MM.1S (cell line): ENCODE results near the gene CBFA2T2.

Source experiments
- DNase-seq: peaks from one replicate; pipeline ENCODE4 v3.0.0-alpha.2; 2015
- H2AFZ ChIP-seq: fragments of 300-600 bp; sonication (generic); 2 replicates; pipeline ENCODE4 v1.6.0; 2016; ENCODE audit warnings: antibody characterized with exemption, low read length
- H3F3A ChIP-seq: fragments of 300-600 bp; sonication (generic); 2 replicates; pipeline ENCODE4 v1.6.1; 2016; ENCODE audit warnings: mild to moderate bottlenecking, antibody characterized with exemption, low read length, moderate library complexity, mixed read lengths; ENCODE audit not compliant: insufficient read depth
- H3K27ac ChIP-seq: fragments of 300-600 bp; sonication (generic); 2 replicates; pipeline ENCODE4 v1.5.1; 2016; ENCODE audit warnings: mild to moderate bottlenecking, low read length
- H3K27me3 ChIP-seq: fragments of 300-600 bp; sonication (generic); replicated peaks from 2 replicates; pipeline ENCODE4 v1.6.0; 2016; ENCODE audit warnings: low read length; ENCODE audit not compliant: insufficient read depth
- H3K36me3 ChIP-seq: fragments of 300-600 bp; sonication (generic); replicated peaks from 2 replicates; pipeline ENCODE4 v1.6.1; 2016; ENCODE audit warnings: mild to moderate bottlenecking, low read length, mixed read lengths; ENCODE audit not compliant: insufficient read depth
- H3K4me1 ChIP-seq: fragments of 300-600 bp; sonication (generic); 2 replicates; pipeline ENCODE4 v1.6.1; 2016; ENCODE audit warnings: low read length, mixed read lengths
- H3K4me2 ChIP-seq: fragments of 300-600 bp; sonication (generic); 2 replicates; pipeline ENCODE4 v1.6.0; 2016; ENCODE audit warnings: low read depth, low read length
- H3K4me3 ChIP-seq: fragments of 300-600 bp; sonication (generic); 2 replicates; pipeline ENCODE4 v1.5.1; 2016; ENCODE audit warnings: low read length, mixed read lengths
- H3K79me2 ChIP-seq: fragments of 300-600 bp; sonication (generic); 2 replicates; pipeline ENCODE4 v1.6.1; 2016; ENCODE audit warnings: mixed run types, low read length, mixed read lengths
- H3K9ac ChIP-seq: fragments of 300-600 bp; sonication (generic); 2 replicates; pipeline ENCODE4 v1.6.1; 2016; ENCODE audit warnings: low read length, mixed read lengths
- H3K9me2 ChIP-seq: fragments of 300-600 bp; sonication (generic); replicated peaks from 2 replicates; pipeline ENCODE4 v1.6.1; 2016; ENCODE audit warnings: mild to moderate bottlenecking, low read length, mixed read lengths; ENCODE audit not compliant: insufficient read depth
- H3K9me3 ChIP-seq: fragments of 300-600 bp; sonication (generic); replicated peaks from 2 replicates; pipeline ENCODE4 v1.6.1; 2016; ENCODE audit warnings: mild to moderate bottlenecking, low read length, mixed read lengths; ENCODE audit not compliant: insufficient read depth
- H4K20me1 ChIP-seq: fragments of 300-600 bp; sonication (generic); 2 replicates; pipeline ENCODE4 v1.6.1; 2016; ENCODE audit warnings: mild to moderate bottlenecking, low read length, moderate library complexity, mixed read lengths; ENCODE audit not compliant: insufficient read depth
- EZH2 ChIP-seq: fragments of 300-600 bp; sonication (generic); optimal IDR thresholded peaks from 2 replicates; pipeline ENCODE3; 2017; ENCODE audit warnings: low read depth, mild to moderate bottlenecking, antibody characterized with exemption, low read length, mixed read lengths
- EZH2phosphoT487 ChIP-seq: fragments of 300-600 bp; sonication (generic); IDR thresholded peaks from 2 replicates; pipeline ENCODE4 v1.6.1; 2018; ENCODE audit warnings: antibody characterized with exemption, low read length
- TF ChIP-seq, protein P1 (sequence below): fragments of 300-600 bp; sonication (generic); IDR thresholded peaks from 2 replicates; pipeline ENCODE4 v1.5.1; 2016; ENCODE audit warnings: antibody characterized with exemption, low read length, mixed read lengths

Gene CBFA2T2

GRCh38 chr20:33693289-33693688 is 203.4 kb downstream of the CBFA2T2 start:
- H3K4me1 ChIP-seq: no peaks in the 10 kb centered on the region
- no peaks in the 10 kb centered on the region for H3K27me3 ChIP-seq
- H3K27ac ChIP-seq: no peak overlapping the region
- no peak overlapping the region for H3K4me3 ChIP-seq
- H3K36me3 ChIP-seq: no peaks in the 10 kb centered on the region
- no peaks in the 10 kb centered on the region for H3F3A ChIP-seq
- no peak overlapping the region for H2AFZ ChIP-seq
- H3K4me2 ChIP-seq: no peak overlapping the region
- TF ChIP-seq, protein P1, sequence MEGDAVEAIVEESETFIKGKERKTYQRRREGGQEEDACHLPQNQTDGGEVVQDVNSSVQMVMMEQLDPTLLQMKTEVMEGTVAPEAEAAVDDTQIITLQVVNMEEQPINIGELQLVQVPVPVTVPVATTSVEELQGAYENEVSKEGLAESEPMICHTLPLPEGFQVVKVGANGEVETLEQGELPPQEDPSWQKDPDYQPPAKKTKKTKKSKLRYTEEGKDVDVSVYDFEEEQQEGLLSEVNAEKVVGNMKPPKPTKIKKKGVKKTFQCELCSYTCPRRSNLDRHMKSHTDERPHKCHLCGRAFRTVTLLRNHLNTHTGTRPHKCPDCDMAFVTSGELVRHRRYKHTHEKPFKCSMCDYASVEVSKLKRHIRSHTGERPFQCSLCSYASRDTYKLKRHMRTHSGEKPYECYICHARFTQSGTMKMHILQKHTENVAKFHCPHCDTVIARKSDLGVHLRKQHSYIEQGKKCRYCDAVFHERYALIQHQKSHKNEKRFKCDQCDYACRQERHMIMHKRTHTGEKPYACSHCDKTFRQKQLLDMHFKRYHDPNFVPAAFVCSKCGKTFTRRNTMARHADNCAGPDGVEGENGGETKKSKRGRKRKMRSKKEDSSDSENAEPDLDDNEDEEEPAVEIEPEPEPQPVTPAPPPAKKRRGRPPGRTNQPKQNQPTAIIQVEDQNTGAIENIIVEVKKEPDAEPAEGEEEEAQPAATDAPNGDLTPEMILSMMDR: no peak
- TF ChIP-seq EZH2phosphoT487 (no peak), EZH2 (no peak)
- no peak for DNase-seq
- no peaks in the 10 kb centered on the region for H3K9me3 ChIP-seq
- no peaks in the 10 kb centered on the region for H4K20me1 ChIP-seq
- H3K9ac ChIP-seq: no peak overlapping the region
- H3K9me2 ChIP-seq: no peaks in the 10 kb centered on the region
- no peaks in the 10 kb centered on the region for H3K79me2 ChIP-seq

- no peaks in the 10 kb centered on the region for H3K4me1 ChIP-seq
- no peaks in the 10 kb centered on the region for H3K79me2 ChIP-seq
- H3K9me2 ChIP-seq: no peaks in the 10 kb centered on the region
- no peak overlapping the region for H3K27ac ChIP-seq
- H3K4me2 ChIP-seq: no peak overlapping the region
- no peaks in the 10 kb centered on the region for H3F3A ChIP-seq
- no peak for TF ChIP-seq EZH2
- no peak for TF ChIP-seq EZH2phosphoT487
- TF ChIP-seq, protein P1: no peak
- DNase-seq: no peak
- no peak overlapping the region for H3K9ac ChIP-seq
- no peaks in the 10 kb centered on the region for H3K36me3 ChIP-seq
- no peak overlapping the region for H3K4me3 ChIP-seq
- H3K27me3 ChIP-seq: no peaks in the 10 kb centered on the region
- no peaks in the 10 kb centered on the region for H4K20me1 ChIP-seq
- no peaks in the 10 kb centered on the region for H3K9me3 ChIP-seq
- no peak overlapping the region for H2AFZ ChIP-seq
Observed at GRCh38 chr20:33693741-33694638, 204.1 kb downstream of the CBFA2T2 start.

DNA sequence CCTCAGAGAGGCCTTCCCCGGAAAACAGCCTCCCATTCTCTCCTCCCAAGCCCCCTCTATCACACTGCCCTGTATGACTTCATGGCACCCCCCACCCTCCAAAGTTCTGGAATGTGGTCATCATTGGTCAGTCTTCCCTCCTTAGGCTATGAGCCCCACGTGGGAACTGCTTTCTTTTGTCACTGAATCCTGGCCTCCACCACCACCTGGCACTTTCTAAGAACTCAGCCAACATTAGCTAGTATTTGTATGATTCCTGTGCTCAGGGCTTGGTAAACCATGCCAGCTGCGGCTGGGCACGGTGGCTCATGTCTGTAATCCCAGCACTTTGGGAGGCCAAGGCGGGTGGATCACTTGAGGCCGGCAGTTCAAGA is 204.7 kb downstream of the CBFA2T2 start:
- Histone ChIP-seq H2AFZ (no peak overlapping the region), H3K4me1 (no peaks in the 10 kb centered on the region), H3K9me2 (no peaks in the 10 kb centered on the region), H3K4me2 (no peak overlapping the region), H3K9me3 (no peaks in the 10 kb centered on the region), H3F3A (no peaks in the 10 kb centered on the region), H3K9ac (no peak overlapping the region), H3K79me2 (no peaks in the 10 kb centered on the region), H4K20me1 (no peaks in the 10 kb centered on the region), H3K27me3 (no peaks in the 10 kb centered on the region), H3K36me3 (no peaks in the 10 kb centered on the region), H3K4me3 (no peak overlapping the region), H3K27ac (no peak overlapping the region)
- TF ChIP-seq, protein P1: no peak
- TF ChIP-seq EZH2 (no peak), EZH2phosphoT487 (no peak)
- no peak for DNase-seq
